Transverse colon (tissue), 3 donors: ENCODE data around the gene BCAR3.

ENCODE experiments used
- EP300 ChIP-seq: sonication (generic); formaldehyde crosslinking; IDR thresholded peaks from one replicate; pipeline ENCODE4 v1.6.1; 2017; ENCODE audit warnings: antibody characterized with exemption, low read depth
- POLR2A ChIP-seq: fragments of 450-650 bp; IDR thresholded peaks from one replicate; pipeline ENCODE4 v1.6.1; 2016; ENCODE audit warnings: antibody characterized with exemption, mild to moderate bottlenecking, moderate library complexity
- TF ChIP-seq, protein P1 (sequence below), 5 experiments: fragments of 200-600 bp in 3 of 5; fragments of 450-650 bp in 2 of 5; sonication (generic) in 3 of 5; IDR thresholded peaks; 1 replicate in 2 of 5; 2 replicates in 3 of 5; pipeline ENCODE4 v1.5.1; 2016 to 2017; ENCODE audit warnings: antibody characterized with exemption in 5 of 5, inconsistent platforms in 3 of 5, mild to moderate bottlenecking in 2 of 5, moderate library complexity in 1 of 5

DNA sequence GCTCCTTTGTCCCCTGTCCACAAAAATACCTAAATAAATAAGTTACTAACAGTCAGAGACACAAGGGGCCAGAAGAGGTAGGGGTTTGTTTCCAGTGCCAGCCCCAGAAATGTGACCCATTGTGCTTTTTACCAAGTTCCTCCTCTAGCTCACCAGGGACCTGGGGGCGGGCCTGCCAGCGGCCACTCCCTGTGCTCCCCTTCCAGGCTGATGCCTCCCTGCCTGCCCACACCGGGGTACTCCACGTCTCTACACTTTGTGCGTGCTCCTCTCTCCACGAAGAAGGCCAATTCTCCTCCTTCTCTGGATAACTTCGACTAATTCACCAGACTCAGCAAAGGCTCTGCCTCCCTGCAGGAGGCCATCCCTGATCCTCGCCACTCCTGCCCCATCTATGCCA lies 72.1 kb downstream of the BCAR3 start:
- TF ChIP-seq, protein P1, sequence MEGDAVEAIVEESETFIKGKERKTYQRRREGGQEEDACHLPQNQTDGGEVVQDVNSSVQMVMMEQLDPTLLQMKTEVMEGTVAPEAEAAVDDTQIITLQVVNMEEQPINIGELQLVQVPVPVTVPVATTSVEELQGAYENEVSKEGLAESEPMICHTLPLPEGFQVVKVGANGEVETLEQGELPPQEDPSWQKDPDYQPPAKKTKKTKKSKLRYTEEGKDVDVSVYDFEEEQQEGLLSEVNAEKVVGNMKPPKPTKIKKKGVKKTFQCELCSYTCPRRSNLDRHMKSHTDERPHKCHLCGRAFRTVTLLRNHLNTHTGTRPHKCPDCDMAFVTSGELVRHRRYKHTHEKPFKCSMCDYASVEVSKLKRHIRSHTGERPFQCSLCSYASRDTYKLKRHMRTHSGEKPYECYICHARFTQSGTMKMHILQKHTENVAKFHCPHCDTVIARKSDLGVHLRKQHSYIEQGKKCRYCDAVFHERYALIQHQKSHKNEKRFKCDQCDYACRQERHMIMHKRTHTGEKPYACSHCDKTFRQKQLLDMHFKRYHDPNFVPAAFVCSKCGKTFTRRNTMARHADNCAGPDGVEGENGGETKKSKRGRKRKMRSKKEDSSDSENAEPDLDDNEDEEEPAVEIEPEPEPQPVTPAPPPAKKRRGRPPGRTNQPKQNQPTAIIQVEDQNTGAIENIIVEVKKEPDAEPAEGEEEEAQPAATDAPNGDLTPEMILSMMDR (IDR thresholded peaks at IDR 0.05), result no peak
- TF ChIP-seq POLR2A (no peak), EP300 (no peak)
